ENCODE measurements around the gene DLGAP1. TPM values are rescaled to one million over a fixed set of nuclear protein-coding genes. Genes with fewer than 3 reads are reported as not detected.

Gene DLGAP1
- total RNA-seq, 1 donor from 2014 or later: 3.2 TPM

DNA sequence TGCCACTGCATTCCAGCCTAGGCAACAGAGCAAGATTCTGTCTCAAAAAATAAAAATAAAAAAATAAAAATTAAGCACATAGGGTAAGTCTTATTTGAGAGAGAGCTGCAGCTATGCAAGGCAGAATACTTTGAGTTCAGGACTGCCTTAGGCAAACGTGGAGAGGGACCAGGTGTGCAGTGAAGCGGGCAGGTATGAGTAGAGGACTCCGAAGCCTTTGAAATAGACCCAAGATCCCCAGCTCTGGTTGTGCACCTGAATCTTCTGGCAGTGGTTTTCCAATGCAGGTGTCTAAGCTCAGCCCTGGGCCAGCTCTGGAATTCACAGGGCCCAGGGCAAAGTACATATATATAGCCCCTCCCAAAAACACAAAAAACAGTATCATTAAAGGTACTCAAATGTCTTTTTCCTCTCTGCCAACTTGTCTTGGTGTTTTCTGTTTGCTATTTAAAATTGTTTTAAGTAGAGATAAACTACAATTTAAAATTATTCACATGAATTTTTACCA lies 983.9 kb downstream of the DLGAP1 start:
- H3K36me3 ChIP-seq: no peaks in the 10 kb centered on the region
- H3K4me1 ChIP-seq: peaks cover 8% of the 10 kb centered on the region
- TF ChIP-seq POLR2AphosphoS5 (IDR thresholded peaks at IDR 0.05; ENCODE audit: insufficient read depth in 1 of 2, low read depth in 1 of 2) (no peak), POLR2A (IDR thresholded peaks at IDR 0.05) (no peak)
- TF ChIP-seq, protein P1, sequence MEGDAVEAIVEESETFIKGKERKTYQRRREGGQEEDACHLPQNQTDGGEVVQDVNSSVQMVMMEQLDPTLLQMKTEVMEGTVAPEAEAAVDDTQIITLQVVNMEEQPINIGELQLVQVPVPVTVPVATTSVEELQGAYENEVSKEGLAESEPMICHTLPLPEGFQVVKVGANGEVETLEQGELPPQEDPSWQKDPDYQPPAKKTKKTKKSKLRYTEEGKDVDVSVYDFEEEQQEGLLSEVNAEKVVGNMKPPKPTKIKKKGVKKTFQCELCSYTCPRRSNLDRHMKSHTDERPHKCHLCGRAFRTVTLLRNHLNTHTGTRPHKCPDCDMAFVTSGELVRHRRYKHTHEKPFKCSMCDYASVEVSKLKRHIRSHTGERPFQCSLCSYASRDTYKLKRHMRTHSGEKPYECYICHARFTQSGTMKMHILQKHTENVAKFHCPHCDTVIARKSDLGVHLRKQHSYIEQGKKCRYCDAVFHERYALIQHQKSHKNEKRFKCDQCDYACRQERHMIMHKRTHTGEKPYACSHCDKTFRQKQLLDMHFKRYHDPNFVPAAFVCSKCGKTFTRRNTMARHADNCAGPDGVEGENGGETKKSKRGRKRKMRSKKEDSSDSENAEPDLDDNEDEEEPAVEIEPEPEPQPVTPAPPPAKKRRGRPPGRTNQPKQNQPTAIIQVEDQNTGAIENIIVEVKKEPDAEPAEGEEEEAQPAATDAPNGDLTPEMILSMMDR (IDR thresholded peaks at IDR 0.05): no peak
- DNase-seq (ENCODE audit: extremely low spot score in 2 of 2): no peak
- no peak overlapping the region for H3K4me3 ChIP-seq
- no peaks in the 10 kb centered on the region for H3K9me3 ChIP-seq
- H3K27me3 ChIP-seq: no peaks in the 10 kb centered on the region
- intact Hi-C loops (cut with DNase I): no loop called here
- H3K27ac ChIP-seq: no peak overlapping the region

DNA sequence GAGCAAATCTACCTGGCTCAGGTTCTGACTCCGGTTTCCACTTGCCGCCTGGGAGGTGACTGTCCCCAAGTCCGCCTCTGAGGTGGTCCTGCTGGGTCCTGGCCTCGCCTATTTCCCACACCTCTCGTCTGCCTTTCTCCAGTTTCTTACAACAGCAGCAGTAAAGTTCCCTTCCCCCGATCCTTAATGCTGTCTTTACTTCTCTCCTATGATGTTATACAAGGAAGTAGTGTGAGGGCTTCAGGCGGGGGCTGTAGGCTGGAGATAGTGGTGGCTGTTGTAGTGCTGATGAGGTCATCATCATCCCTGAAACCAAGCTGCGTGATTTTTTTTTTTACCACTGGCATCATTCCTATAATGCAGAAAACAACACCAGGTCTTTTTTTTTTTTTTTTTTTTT lies 986.3 kb downstream of the DLGAP1 start:
- Histone ChIP-seq H3K36me3 (no peaks in the 10 kb centered on the region), H3K4me3 (no peak overlapping the region), H3K9me3 (no peaks in the 10 kb centered on the region), H3K27ac (no peak overlapping the region), H3K27me3 (no peaks in the 10 kb centered on the region), H3K4me1 (peaks cover 10% of the 10 kb centered on the region)
- TF ChIP-seq, protein P1 (IDR thresholded peaks at IDR 0.05): no peak
- TF ChIP-seq POLR2A (IDR thresholded peaks at IDR 0.05) (no peak), POLR2AphosphoS5 (IDR thresholded peaks at IDR 0.05; ENCODE audit: insufficient read depth in 1 of 2, low read depth in 1 of 2) (no peak)
- DNase-seq (ENCODE audit: extremely low spot score in 2 of 2): no peak
- intact Hi-C loops (cut with DNase I): no loop called here

DNA sequence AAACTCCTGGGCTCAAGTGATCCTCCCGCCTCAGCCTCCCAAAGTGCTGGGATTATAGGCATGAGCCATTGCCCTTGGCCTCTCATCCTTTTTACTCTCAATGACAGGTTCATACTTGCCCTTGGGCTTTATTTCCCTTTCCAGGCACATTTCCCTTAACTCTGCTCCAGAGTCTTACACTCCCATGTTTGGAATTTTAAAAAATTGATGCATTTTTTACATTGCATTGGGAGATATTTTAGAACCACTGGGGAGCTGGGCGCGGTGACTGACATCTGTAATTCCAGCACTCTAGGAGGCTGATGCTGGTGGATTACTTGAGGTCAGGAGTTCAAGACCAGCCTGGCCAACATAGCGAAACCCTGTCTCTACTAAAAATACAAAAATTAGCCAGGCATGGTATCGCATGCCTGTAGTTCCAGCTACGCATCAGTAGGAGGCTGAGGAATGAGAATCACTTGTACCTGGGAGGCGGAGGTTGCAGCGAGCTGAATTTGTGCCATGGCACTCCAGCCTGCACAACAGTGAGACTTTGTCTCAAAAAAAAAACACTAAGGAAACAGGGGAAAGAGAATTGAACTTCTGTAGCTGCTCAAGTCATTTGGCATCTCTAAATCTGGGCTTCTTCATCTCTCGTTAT lies 986.9 kb downstream of the DLGAP1 start:
- intact Hi-C loops (cut with DNase I): no loop called here
- no peak for DNase-seq (ENCODE audit: extremely low spot score in 2 of 2)
- Histone ChIP-seq H3K27me3 (no peaks in the 10 kb centered on the region), H3K4me3 (no peak overlapping the region), H3K4me1 (peaks cover 10% of the 10 kb centered on the region), H3K36me3 (no peaks in the 10 kb centered on the region), H3K9me3 (no peaks in the 10 kb centered on the region), H3K27ac (no peak overlapping the region)
- TF ChIP-seq POLR2AphosphoS5 (IDR thresholded peaks at IDR 0.05; ENCODE audit: insufficient read depth in 1 of 2, low read depth in 1 of 2) (no peak), POLR2A (IDR thresholded peaks at IDR 0.05) (no peak)
- TF ChIP-seq, protein P1 (IDR thresholded peaks at IDR 0.05): no peak

DNA sequence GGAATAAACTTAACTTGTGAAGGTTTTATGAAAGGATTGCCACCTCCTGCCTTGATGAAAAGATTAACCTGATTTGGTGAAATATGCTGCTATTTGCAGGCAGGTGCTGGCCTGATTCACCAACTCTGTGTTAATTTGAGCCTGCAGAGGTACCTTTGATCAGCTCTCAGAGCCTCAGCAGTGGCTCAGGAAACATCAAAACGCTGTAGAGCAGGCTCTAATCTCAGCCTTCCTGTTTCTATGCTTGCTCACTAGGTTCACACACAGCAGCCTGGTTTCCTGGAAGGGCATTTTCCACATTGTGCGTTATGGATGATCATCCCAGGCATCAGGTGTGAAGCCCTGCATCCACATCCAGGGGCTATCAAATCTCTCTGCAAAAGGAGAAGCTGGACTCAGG lies 988.2 kb downstream of the DLGAP1 start:
- DNase-seq (ENCODE audit: extremely low spot score in 2 of 2): no peak
- TF ChIP-seq POLR2AphosphoS5 (IDR thresholded peaks at IDR 0.05; ENCODE audit: insufficient read depth in 1 of 2, low read depth in 1 of 2) (no peak), POLR2A (IDR thresholded peaks at IDR 0.05) (no peak)
- TF ChIP-seq, protein P1 (IDR thresholded peaks at IDR 0.05): no peak
- H3K36me3 ChIP-seq: no peaks in the 10 kb centered on the region
- H3K27me3 ChIP-seq: no peaks in the 10 kb centered on the region
- no peak overlapping the region for H3K4me3 ChIP-seq
- intact Hi-C loops (cut with DNase I): no loop called here
- H3K27ac ChIP-seq: no peak overlapping the region
- no peaks in the 10 kb centered on the region for H3K9me3 ChIP-seq
- peaks cover 10% of the 10 kb centered on the region for H3K4me1 ChIP-seq

DNA sequence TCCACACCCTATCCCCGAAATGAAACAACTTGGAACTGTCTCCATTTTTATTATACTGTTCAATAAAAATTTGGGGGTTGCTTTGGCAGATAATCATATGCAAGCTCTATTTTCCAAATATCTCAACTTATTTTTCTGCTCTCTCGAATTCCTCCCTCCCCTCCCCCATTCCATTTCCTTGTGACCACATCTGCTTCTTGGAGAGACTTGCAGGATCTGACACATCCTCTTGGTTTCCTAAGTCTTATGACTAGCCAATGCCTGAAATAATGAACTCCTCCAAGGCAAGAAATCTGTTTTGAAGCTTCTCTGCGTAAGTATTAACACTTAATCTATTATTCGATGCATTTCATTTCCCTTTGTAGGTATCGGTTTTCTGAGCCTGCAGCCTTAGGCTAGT lies 989.1 kb downstream of the DLGAP1 start:
- Histone ChIP-seq H3K36me3 (peaks cover 0 to 2% of the 10 kb centered on the region in 2 donors), H3K4me3 (no peak overlapping the region), H3K27me3 (no peaks in the 10 kb centered on the region), H3K9me3 (no peaks in the 10 kb centered on the region), H3K4me1 (peaks cover 10% of the 10 kb centered on the region), H3K27ac (no peak overlapping the region)
- TF ChIP-seq POLR2AphosphoS5 (IDR thresholded peaks at IDR 0.05; ENCODE audit: insufficient read depth in 1 of 2, low read depth in 1 of 2) (no peak), POLR2A (IDR thresholded peaks at IDR 0.05) (no peak)
- TF ChIP-seq, protein P1 (IDR thresholded peaks at IDR 0.05): no peak
- DNase-seq (ENCODE audit: extremely low spot score in 2 of 2): no peak
- intact Hi-C loops (cut with DNase I): no loop called here
